Prostate gland (tissue), 2 donors: Measurements from ENCODE around the gene PHKB. TPM values are rescaled to one million over a fixed set of nuclear protein-coding genes. Genes with fewer than 3 reads are reported as not detected.

Source experiments
- DNase-seq: peaks from one replicate; pipeline ENCODE4 v3.0.0-alpha.2; 2019; ENCODE audit warnings: low spot score
- H3K27ac ChIP-seq, 2 donors: fragments of 200-600 bp; sonication (generic); 2 replicates each; pipeline ENCODE4 v1.5.1; 2017 to 2019
- H3K27me3 ChIP-seq: fragments of 200-600 bp; sonication (generic); replicated peaks from 2 replicates; pipeline ENCODE4 v1.5.1; 2019; ENCODE audit not compliant: insufficient read depth
- H3K36me3 ChIP-seq, 2 donors: fragments of 200-600 bp; sonication (generic); 1 replicate in 1 of 2; 2 replicates in 1 of 2; pipeline versions ENCODE4 v1.5.1 to v1.8.1; 2017 to 2019
- H3K4me1 ChIP-seq: fragments of 200-600 bp; sonication (generic); replicated peaks from 2 replicates; pipeline ENCODE4 v1.5.1; 2019
- H3K4me3 ChIP-seq, 2 donors: fragments of 200-600 bp; sonication (generic); 2 replicates each; pipeline ENCODE4 v1.5.1; 2017 to 2019
- H3K9me3 ChIP-seq: fragments of 200-600 bp; sonication (generic); 2 replicates; pipeline ENCODE4 v1.5.1; 2017
- CTCF ChIP-seq, 4 experiments: fragments of 200-600 bp in 2 of 4; fragments of 450-650 bp in 2 of 4; sonication (generic) in 2 of 4; IDR thresholded peaks; 1 replicate in 3 of 4; 2 replicates in 1 of 4; pipeline ENCODE4 v1.5.1; 2016 to 2019; ENCODE audit warnings: antibody characterized with exemption in 4 of 4, mild to moderate bottlenecking in 2 of 4, moderate library complexity in 2 of 4
- POLR2A ChIP-seq: fragments of 450-650 bp; IDR thresholded peaks from one replicate; pipeline ENCODE4 v1.6.1; 2016; ENCODE audit warnings: antibody characterized with exemption, mild to moderate bottlenecking
- POLR2AphosphoS5 ChIP-seq: sonication (generic); formaldehyde crosslinking; IDR thresholded peaks from one replicate; pipeline ENCODE4 v1.6.1; 2017; ENCODE audit warnings: antibody characterized with exemption
- WGBS: methylation state at CpG from one replicate; pipeline ENCODE4 v1.1.5; 2018; 5-methylcytosine and 5-hydroxymethylcytosine counted together
- intact Hi-C: fragments of 100-400 bp; cut with DNase I; formaldehyde crosslinking; loops from one replicate; pipeline ENCODE4 v1.14.2; 2022
- total RNA-seq, 2 donors: library from RNA; depleted of rRNA; stranded (reverse); fragments of >200 nt; gene quantifications; one replicate each; pipeline ENCODE4 v1.1.0, GENCODE V29; 2016

Gene PHKB
- total RNA-seq, 2 donors from 2014 or later = 70.1 to 93.7 TPM

GRCh38 chr16:47644661-47645060 lies 183.5 kb downstream of the PHKB start:
- Histone ChIP-seq H3K9me3 (no peaks in the 10 kb centered on the region), H3K4me1 (no peaks in the 10 kb centered on the region), H3K4me3 (no peak overlapping the region), H3K27me3 (no peaks in the 10 kb centered on the region), H3K36me3 (no peaks in the 10 kb centered on the region), H3K27ac (no peak overlapping the region)
- intact Hi-C loops = no loop called here
- DNase-seq = no peak
- no peak for TF ChIP-seq POLR2AphosphoS5
- no peak for TF ChIP-seq POLR2A
- no peak for TF ChIP-seq CTCF (IDR thresholded peaks at IDR 0.05)

- intact Hi-C loops = no loop called here
- Histone ChIP-seq H3K4me1 (no peaks in the 10 kb centered on the region), H3K36me3 (no peaks in the 10 kb centered on the region), H3K27me3 (no peaks in the 10 kb centered on the region), H3K9me3 (no peaks in the 10 kb centered on the region), H3K27ac (no peak overlapping the region), H3K4me3 (no peak overlapping the region)
- DNase-seq = no peak
- WGBS = 99% methylated on average over 4 of the region's 4 CpGs
- TF ChIP-seq CTCF (IDR thresholded peaks at IDR 0.05) = no peak
- TF ChIP-seq POLR2AphosphoS5 = no peak
- TF ChIP-seq POLR2A = no peak
Observed at GRCh38 chr16:47646914-47647313, 185.8 kb downstream of the PHKB start.

GRCh38 chr16:47657032-47657431 lies 195.9 kb downstream of the PHKB start:
- no peaks in the 10 kb centered on the region for H3K9me3 ChIP-seq
- no peak for TF ChIP-seq CTCF (IDR thresholded peaks at IDR 0.05)
- no peak for TF ChIP-seq POLR2AphosphoS5
- TF ChIP-seq POLR2A = no peak
- H3K4me3 ChIP-seq = no peak overlapping the region
- DNase-seq = no peak
- intact Hi-C loops = no loop called here
- H3K36me3 ChIP-seq = no peaks in the 10 kb centered on the region
- no peak overlapping the region for H3K27ac ChIP-seq
- no peaks in the 10 kb centered on the region for H3K27me3 ChIP-seq
- WGBS = 70% methylated on average over 3 of the region's 3 CpGs
- no peaks in the 10 kb centered on the region for H3K4me1 ChIP-seq

- intact Hi-C loops = no loop called here
- Histone ChIP-seq H3K27me3 (no peaks in the 10 kb centered on the region), H3K4me3 (no peak overlapping the region), H3K9me3 (no peaks in the 10 kb centered on the region), H3K36me3 (no peaks in the 10 kb centered on the region), H3K4me1 (no peaks in the 10 kb centered on the region), H3K27ac (no peak overlapping the region)
- no peak for DNase-seq
- WGBS = 100% methylated on average over 1 of the region's 1 CpG
- TF ChIP-seq CTCF (IDR thresholded peaks at IDR 0.05) = no peak
- TF ChIP-seq POLR2A = no peak
- TF ChIP-seq POLR2AphosphoS5 = no peak
Observed at GRCh38 chr16:47657977-47658376, 196.8 kb downstream of the PHKB start.

DNA sequence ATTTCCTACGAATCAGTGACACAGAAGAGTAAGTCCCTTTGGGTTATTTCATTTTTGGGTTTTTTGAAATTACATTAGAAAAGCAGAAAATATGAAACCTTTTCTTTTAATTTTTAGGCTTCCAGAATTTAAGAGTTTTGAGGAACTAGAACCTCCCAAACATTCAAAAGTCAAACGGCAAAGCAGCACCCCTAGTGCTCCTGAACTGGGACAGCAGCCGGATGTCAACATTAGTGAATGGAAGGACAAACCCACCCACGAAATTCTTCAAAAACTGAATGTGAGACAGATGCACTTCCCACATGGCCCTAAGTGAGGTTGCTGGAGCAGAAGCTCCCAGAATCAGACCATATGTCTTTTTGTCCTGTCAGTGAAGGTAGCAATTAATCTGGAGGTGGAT lies 199.4 kb downstream of the PHKB start:
- Histone ChIP-seq H3K36me3 (no peaks in the 10 kb centered on the region), H3K4me3 (no peak overlapping the region), H3K27me3 (no peaks in the 10 kb centered on the region), H3K9me3 (no peaks in the 10 kb centered on the region), H3K4me1 (no peaks in the 10 kb centered on the region), H3K27ac (no peak overlapping the region)
- TF ChIP-seq POLR2A (no peak), CTCF (IDR thresholded peaks at IDR 0.05) (no peak), POLR2AphosphoS5 (no peak)
- 94% methylated on average over 4 of the region's 4 CpGs for WGBS
- intact Hi-C loops = no loop called here
- no peak for DNase-seq
